Neural cell (in vitro differentiated cells): ENCODE results near the gene NELL1.

ENCODE experiments used
- EP300 ChIP-seq: fragments of 450-650 bp; conservative IDR thresholded peaks from 2 replicates; pipeline ENCODE4 v1.6.1; 2014; ENCODE audit warnings: antibody characterized with exemption, mild to moderate bottlenecking, moderate library complexity; ENCODE audit not compliant: poor library complexity, severe bottlenecking
- EZH2 ChIP-seq: fragments of 200-600, 300-800 bp; shearing (Covaris generic), sonication (generic); IDR thresholded peaks from 2 replicates; pipeline ENCODE4 v1.6.1; 2014; ENCODE audit warnings: antibody characterized with exemption, low read length, borderline replicate concordance, mild to moderate bottlenecking; ENCODE audit not compliant: insufficient read depth, poor library complexity, severe bottlenecking
- RAD21 ChIP-seq: fragments of 450-650 bp; conservative IDR thresholded peaks from 2 replicates; pipeline ENCODE4 v1.6.1; 2014; ENCODE audit warnings: antibody characterized with exemption, mild to moderate bottlenecking, moderate library complexity
- TAF1 ChIP-seq: IDR thresholded peaks from 2 replicates; pipeline ENCODE4 v1.6.1; 2012; ENCODE audit warnings: low read depth
- TF ChIP-seq, protein P1 (sequence below): fragments of 450-650 bp; IDR thresholded peaks from 2 replicates; pipeline ENCODE4 v1.5.1; 2014; ENCODE audit warnings: antibody characterized with exemption, mild to moderate bottlenecking, moderate library complexity; ENCODE audit not compliant: poor library complexity, severe bottlenecking

DNA sequence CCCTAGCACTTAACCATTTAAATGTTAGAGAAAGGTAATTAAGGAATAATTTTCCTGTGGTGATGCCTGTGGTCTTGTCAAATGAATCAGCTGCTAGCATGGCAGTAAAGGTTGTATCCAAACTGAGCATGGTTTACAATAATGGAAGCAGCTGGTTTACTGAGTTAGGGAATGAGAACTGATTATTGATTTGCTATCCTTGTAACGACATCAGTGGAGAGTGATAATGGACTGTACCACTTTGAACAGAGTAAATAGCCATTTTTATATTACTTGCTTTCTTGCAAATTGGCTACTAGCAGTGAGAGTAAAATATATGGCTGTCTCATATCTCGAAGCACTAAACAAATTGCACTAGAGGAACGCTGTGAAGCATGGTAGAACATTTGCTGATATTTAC lies 934.5 kb downstream of the NELL1 start:
- no peak for TF ChIP-seq RAD21
- TF ChIP-seq, protein P1, sequence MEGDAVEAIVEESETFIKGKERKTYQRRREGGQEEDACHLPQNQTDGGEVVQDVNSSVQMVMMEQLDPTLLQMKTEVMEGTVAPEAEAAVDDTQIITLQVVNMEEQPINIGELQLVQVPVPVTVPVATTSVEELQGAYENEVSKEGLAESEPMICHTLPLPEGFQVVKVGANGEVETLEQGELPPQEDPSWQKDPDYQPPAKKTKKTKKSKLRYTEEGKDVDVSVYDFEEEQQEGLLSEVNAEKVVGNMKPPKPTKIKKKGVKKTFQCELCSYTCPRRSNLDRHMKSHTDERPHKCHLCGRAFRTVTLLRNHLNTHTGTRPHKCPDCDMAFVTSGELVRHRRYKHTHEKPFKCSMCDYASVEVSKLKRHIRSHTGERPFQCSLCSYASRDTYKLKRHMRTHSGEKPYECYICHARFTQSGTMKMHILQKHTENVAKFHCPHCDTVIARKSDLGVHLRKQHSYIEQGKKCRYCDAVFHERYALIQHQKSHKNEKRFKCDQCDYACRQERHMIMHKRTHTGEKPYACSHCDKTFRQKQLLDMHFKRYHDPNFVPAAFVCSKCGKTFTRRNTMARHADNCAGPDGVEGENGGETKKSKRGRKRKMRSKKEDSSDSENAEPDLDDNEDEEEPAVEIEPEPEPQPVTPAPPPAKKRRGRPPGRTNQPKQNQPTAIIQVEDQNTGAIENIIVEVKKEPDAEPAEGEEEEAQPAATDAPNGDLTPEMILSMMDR = no peak
- no peak for TF ChIP-seq EZH2
- TF ChIP-seq EP300 = no peak
- no peak for TF ChIP-seq TAF1
